AG10803 (cell line): ENCODE data around the gene OLFM2.

Source experiments
- DNase-seq: peaks from one replicate; pipeline ENCODE4 v3.0.0; 2010; ENCODE audit warnings: low read depth
- H3K4me3 ChIP-seq: 2 replicates; pipeline ENCODE4 v1.5.1; 2011; ENCODE audit warnings: mild to moderate bottlenecking, low read length, control low read depth
- TF ChIP-seq, protein P1 (sequence below): conservative IDR thresholded peaks from 2 replicates; pipeline ENCODE4 v1.5.1; 2011; ENCODE audit warnings: mild to moderate bottlenecking, low read length, control low read depth, inconsistent platforms

OLFM2 gene

DNA sequence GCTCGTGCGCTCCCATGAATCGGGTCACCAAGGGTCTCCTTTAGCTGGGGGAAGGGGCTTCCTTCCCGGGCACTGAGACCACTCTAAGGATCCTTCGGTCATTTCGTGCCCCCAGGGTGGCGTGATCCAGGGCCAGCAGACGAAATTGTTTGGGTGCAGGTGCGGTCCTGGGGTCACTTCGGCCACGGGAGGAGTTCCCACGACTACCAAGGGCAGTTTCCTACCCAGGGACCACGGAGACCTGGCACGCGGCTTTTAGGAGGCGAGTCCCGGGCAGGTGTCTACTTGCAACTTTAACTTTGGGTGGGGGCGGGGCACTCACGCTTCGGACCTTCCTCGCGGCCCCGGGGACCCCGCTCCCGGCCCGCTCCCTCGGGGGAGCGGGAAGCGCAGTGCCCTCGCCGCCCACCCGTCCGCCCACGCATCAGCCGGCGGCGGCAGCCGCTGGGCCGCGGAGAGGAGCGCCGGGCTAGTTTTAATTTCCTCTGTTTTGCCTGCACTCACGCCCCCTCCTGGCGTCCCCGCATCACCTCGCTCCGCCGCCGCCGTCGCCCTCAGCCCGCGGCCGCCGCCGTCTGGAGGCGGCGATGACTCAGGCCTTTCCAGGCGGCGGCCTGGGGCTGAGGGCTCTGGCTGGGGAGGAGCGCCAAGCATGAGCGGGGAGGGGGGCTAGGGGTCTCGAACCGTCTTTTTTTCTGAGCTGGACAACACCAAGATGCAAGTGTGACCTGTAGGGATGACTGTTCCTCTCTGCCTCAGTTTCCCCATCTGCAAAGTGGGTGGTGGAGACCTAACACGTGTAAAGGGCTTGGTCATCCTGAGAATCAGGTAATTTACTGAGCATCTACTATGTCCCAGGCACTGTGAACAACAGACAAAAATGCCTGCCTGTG lies 21.8 kb downstream of the OLFM2 start:
- TF ChIP-seq, protein P1, sequence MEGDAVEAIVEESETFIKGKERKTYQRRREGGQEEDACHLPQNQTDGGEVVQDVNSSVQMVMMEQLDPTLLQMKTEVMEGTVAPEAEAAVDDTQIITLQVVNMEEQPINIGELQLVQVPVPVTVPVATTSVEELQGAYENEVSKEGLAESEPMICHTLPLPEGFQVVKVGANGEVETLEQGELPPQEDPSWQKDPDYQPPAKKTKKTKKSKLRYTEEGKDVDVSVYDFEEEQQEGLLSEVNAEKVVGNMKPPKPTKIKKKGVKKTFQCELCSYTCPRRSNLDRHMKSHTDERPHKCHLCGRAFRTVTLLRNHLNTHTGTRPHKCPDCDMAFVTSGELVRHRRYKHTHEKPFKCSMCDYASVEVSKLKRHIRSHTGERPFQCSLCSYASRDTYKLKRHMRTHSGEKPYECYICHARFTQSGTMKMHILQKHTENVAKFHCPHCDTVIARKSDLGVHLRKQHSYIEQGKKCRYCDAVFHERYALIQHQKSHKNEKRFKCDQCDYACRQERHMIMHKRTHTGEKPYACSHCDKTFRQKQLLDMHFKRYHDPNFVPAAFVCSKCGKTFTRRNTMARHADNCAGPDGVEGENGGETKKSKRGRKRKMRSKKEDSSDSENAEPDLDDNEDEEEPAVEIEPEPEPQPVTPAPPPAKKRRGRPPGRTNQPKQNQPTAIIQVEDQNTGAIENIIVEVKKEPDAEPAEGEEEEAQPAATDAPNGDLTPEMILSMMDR = peak; percentile 42
- peak; percentile 72 for DNase-seq
- peak overlapping the region; percentile 55 for H3K4me3 ChIP-seq

DNA sequence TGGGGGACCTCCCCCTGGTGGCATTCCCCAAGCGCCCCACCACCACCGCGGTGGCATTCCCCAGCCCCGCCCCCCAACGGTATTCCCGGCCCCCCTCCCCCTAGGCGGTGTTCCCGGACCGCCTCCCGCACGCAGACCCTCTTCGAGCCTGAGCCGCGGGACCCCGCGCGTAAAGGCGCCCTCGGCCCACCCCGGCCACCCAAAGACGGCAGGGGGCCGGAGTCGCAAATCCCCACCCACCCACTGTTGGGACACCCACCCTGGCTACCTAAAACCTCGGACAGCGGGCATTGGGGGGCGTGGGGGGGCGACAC lies 22.4 kb downstream of the OLFM2 start:
- no peak for DNase-seq
- peak overlapping the region; percentile 55 for H3K4me3 ChIP-seq
- TF ChIP-seq, protein P1 = no peak

DNA sequence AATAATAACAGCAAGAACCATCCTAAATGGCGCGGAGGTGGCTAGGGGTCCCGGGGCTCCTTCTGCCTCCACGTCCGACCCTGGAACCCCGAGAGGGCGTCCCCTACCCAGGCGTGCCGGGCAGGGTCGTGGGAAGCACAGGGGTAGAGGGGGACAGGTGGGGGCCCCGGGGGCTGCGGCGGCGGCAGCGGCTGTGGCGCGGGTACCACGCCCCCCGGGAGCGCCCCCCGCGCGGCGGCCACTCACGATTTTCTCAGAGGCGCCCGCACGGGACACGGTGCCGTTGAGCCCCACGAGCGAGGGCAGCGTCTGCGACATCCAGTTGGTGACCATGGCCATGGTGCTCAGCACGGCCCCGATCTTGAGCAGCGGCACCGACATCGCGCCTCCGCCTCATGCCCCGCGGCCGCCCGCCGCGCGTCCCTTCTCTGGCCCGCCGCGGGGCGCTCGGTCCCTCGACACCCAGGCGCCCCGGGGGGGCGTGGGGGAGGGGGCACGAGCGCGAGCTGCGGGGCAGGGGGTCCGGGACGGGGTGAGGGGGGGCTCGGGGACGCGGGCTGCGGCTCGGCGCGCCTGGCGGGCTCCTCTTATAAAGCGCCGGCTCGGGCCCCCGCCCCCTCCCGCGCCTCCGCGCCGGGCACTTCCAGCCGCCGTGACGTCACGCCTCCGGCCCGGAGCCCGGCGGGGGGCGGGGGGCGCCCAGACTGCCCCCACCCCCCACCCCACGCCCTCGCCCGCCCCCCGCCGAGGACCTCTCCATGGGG lies 22.9 kb downstream of the OLFM2 start:
- TF ChIP-seq, protein P1 = no peak
- peak overlapping the region; percentile 55 for H3K4me3 ChIP-seq
- DNase-seq = no peak

DNA sequence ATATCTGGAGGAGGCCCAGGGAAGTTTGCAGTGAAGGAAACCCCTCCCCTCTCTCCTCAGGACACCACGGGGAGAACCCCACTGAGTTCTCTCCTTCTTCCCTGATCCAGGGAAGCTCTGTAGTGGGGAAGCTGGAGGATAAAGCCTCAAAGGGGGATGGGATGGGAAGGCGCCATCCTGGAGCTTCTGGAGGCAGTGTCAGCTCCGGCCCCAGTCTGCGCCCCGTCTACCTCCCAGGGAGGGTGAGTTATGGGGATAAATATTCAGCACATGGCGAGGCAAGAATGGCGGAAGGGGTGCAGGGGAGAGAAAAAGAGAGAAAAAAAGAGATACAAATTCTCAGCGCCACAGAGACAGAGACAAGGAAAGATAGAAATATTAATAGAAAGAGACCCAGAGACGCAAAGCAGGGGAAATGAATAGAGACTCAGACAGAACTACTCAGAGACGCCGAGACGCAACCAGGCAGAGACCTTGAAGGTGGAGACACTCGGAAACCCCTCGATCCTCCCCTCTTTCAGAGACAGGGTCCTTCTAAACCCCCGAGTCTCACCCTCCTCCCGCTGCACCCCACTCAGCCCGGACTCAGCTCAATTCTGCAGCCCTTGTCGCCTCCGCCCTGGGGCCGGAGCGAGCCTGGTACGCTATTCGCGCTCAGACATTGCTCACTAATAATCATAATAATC lies 23.6 kb downstream of the OLFM2 start:
- no peak for DNase-seq
- no peak overlapping the region for H3K4me3 ChIP-seq
- TF ChIP-seq, protein P1 = no peak

DNA sequence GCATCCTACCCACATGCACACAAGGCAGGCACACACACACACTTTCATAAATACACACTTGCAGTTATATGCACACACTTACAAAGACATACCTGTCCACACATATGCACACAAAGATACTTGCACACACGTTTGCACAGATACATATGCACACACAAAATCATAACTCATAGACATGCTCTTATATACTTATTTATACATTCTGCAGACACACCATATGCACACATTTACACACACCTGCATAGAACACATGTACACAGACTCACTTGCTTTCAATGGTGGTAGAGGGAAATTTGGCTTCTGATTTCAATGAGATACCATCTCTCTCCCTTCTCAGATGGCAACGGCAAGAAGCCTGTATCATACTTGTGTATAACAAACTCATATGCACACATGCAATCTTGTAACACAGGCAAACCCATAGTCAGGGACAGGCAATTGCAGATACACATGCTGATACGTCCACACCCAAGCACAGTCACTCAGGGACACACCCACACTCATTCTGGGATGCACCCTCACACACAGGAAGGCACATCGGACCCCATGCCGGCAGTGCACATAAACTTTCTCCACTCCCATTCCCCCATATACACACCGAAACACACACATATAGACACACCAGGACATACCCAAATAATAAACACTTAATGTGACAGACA lies 24.7 kb downstream of the OLFM2 start:
- H3K4me3 ChIP-seq = no peak overlapping the region
- DNase-seq = no peak
- TF ChIP-seq, protein P1 = no peak

DNA sequence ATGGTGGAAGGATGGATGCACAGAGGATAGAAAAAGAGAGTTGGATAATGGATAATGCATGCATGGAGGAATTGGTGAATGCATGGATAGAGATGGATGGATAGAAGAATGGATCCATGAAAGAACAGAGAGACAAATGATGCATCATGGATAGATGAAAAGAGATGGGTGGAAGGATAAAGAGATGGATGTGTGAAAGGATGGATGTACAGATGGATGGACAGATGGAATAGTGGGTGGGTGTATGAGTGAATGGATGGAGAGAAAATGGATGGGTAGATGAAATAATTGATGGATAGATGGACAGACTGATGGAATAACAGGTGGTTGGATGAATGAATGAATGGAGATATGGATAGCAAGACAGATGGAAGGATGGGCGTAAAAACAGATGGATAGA lies 25.7 kb downstream of the OLFM2 start:
- TF ChIP-seq, protein P1 = no peak
- no peak for DNase-seq
- no peak overlapping the region for H3K4me3 ChIP-seq
